HG03159 (cell line): Measurements from ENCODE around the gene SDK2.

Source experiments
- ATAC-seq: cut with Tn5 transposase; IDR thresholded peaks from one replicate; pipeline ENCODE4 v1.9.1; 2021; ENCODE audit warnings: mild to moderate bottlenecking, moderate library complexity; ENCODE audit not compliant: unreplicated experiment

Gene SDK2

GRCh38 chr17:73559532-73559931, 84.7 kb downstream of the SDK2 start:
- no peak for ATAC-seq

GRCh38 chr17:73555199-73555960, 88.9 kb downstream of the SDK2 start:
- ATAC-seq = no peak

GRCh38 chr17:73554498-73554897, 89.7 kb downstream of the SDK2 start:
- ATAC-seq = no peak

- no peak for ATAC-seq
These were observed 90.9 kb downstream of the SDK2 start for GRCh38 chr17:73553311-73553710.

- ATAC-seq = no peak
These were observed 91.8 kb downstream of the SDK2 start for GRCh38 chr17:73552300-73553048.

- no peak for ATAC-seq
These were observed 92.5 kb downstream of the SDK2 start for GRCh38 chr17:73551759-73552158.

- no peak for ATAC-seq
These were observed 93.1 kb downstream of the SDK2 start for GRCh38 chr17:73551144-73551543.

- ATAC-seq = no peak
These were observed 93.7 kb downstream of the SDK2 start for GRCh38 chr17:73550556-73550955.

GRCh38 chr17:73549841-73550430, 94.3 kb downstream of the SDK2 start:
- ATAC-seq = no peak

- no peak for ATAC-seq
These were observed 95.5 kb downstream of the SDK2 start for GRCh38 chr17:73548620-73549311.

GRCh38 chr17:73547790-73548189, 96.5 kb downstream of the SDK2 start:
- ATAC-seq = no peak

- ATAC-seq = no peak
These were observed 97.3 kb downstream of the SDK2 start for GRCh38 chr17:73546770-73547536.

GRCh38 chr17:73546114-73546513, 98.1 kb downstream of the SDK2 start:
- no peak for ATAC-seq

- no peak for ATAC-seq
These were observed 98.9 kb downstream of the SDK2 start for GRCh38 chr17:73545109-73546032.

GRCh38 chr17:73544333-73544732, 99.9 kb downstream of the SDK2 start:
- no peak for ATAC-seq

- ATAC-seq = no peak
These were observed 101.9 kb downstream of the SDK2 start for GRCh38 chr17:73542323-73542722.

GRCh38 chr17:73541561-73541981, 102.7 kb downstream of the SDK2 start:
- ATAC-seq = no peak

- no peak for ATAC-seq
These were observed 103.1 kb downstream of the SDK2 start for GRCh38 chr17:73541111-73541510.

GRCh38 chr17:73539166-73539565, 105.1 kb downstream of the SDK2 start:
- ATAC-seq = no peak

GRCh38 chr17:73538445-73538844, 105.8 kb downstream of the SDK2 start:
- ATAC-seq = no peak
